HuH-7.5 (cell line): ENCODE results near the gene TRMT11.
"Not testable (repeated sequence)": the region's sequence is repeated elsewhere in the genome, so short reads cannot be mapped to it uniquely, and the experiment has no call there.

Experiments
- DNase-seq: peaks from one replicate; pipeline ENCODE4 v3.0.0; 2011; ENCODE audit warnings: low spot score

TRMT11 gene

DNA sequence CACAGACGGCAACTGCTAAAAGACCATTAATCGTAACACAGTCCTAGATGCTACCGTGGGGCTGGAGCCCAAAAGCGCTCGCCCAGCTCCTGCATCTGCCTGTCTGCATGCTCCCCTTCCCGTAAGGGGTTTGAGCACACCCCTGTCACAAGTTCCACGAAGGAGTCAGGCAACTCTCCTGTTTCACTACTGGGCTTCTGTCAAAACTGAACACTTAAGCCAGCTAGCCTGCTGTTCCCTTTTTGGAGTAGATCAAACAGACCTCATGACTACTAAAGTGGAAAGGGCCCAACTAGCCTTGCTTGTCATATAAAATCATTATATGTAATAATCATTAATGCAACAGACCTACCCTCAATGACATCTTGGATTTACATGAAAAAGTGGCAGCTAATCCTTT, 61.3 kb downstream of the TRMT11 start:
- no peak for DNase-seq

DNA sequence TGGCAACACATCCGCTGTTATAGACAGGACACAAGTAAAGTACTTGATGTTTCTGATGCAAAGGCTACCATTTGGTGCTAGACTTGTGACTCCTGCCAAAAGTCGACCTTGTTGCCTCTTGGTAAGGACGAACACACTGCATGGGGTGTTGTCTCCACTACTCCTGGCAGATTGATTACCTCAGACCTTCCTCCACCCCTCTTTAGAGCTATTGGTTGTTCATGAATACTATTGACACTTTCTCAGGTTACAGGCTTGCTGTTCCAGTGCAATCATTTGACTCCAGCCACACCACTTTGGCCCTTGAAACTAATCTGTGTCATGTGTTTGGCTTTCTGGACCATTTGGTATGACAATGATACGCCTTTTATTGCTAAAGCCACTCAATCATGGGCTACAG, 62.3 kb downstream of the TRMT11 start:
- no peak for DNase-seq

DNA sequence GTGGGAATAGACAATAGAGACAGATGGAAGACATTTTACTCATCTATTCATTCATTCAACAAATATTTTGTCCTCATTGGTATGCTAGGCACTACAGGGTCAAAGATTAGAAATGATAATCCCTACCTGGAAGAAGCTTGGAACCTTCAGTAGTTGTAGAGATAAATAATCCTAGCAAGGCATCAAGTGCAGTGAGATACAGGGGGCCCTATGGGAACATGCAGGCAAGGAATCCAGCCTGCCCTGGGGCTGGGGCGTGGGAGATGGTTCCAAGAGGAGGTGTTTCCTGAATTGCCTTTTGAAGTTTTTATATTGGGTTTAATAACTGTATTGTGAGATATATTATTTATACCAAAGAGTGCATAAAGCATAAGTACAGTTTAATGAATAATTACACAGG, 64.5 kb downstream of the TRMT11 start:
- DNase-seq, result no peak

DNA sequence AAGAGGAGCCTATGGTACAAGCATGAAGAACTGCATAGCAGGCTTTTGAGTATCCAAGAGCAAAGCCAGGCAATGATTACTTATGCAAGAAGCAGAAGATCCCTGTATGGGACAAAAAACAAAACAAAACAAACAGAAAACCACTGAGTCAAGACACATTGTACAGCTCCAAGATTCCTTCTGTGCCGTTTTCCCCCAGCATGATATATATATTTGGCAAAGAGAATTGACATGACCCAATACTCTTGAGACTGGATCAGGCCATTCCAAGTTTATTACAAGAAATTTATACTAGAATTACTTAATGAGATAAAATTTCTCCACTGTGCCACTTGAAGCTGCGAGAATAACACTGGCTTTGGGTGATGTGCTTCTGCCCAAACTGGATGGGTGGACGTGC, 65.5 kb downstream of the TRMT11 start:
- no peak for DNase-seq

DNA sequence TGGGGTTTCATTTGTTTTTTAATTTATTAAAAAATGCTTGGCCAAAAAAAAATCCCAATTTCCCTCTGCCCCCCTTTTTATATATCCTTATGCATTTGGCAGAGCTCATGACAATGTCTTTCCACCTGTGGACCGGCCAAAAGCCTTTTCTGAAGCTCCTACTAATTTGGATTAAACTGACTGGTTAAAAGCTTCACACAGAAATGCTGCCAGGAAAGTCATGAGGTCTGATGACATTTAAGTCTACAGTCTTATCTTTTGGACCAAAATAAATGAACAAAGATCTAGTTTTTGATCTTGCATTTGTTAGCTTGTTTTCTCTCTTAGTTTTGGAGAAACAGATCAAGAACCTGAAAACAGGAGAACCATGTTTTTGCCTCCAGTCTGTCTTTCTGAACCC, 66.1 kb downstream of the TRMT11 start:
- DNase-seq, result no peak

DNA sequence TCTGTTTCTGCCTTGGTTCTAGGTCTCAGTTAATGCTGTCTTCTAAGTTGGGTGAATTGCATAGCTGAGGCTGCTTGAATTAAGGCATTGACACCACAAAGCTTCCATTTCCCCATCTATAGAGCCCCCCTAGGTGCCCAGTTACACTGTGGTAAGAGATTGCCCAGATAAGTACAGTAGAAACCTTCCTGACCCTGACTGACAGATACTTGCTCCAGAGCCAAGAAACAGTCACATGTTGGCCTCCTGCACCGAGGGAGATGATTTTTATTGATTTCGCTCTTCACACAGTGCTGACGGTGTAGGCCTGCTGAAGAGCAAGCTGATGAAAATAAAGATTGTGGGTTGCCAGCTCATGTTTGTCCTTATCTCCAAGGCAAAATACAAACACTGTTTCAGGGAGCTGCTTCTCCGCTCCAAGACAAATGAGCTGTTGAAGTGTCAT, 67.9 kb downstream of the TRMT11 start:
- no peak for DNase-seq

DNA sequence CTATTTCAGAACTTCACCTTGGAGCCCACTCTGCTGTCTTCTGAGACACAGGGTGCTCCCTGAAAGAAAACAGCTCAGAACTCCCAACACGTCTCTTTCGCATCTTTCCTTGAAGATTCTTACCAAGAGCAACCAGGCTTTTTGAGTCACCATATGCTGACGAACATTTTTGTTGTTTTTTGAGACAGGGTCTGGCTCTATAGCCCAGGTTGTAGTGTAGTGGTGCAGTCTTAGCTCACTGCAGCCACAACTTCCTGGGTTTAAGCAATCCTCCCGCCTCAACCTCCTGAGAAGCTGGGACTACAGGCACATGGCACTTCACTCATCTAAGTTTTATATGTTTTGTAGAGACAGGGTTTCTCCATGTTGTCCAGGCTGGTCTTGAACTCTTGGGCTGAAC, 68.5 kb downstream of the TRMT11 start:
- no peak for DNase-seq

DNA sequence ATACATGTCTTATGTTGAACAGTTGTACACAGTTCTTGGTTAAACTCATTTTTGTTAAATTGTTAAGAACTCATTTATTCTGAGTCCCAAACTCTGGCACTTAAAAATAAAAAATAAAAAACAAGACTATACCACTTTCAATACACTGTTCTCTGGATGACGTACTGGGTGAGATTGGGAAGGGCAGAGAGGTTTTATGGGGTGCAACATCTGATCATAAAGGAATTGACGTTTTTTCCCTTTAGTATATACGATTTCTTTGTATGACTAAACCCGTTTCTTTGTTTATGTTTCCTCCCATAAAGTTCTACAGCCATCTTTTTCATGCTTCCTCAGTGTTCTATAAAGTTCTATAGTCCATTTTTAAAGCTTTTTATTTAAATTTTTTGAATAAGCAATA, 69.1 kb downstream of the TRMT11 start:
- DNase-seq, result no peak

DNA sequence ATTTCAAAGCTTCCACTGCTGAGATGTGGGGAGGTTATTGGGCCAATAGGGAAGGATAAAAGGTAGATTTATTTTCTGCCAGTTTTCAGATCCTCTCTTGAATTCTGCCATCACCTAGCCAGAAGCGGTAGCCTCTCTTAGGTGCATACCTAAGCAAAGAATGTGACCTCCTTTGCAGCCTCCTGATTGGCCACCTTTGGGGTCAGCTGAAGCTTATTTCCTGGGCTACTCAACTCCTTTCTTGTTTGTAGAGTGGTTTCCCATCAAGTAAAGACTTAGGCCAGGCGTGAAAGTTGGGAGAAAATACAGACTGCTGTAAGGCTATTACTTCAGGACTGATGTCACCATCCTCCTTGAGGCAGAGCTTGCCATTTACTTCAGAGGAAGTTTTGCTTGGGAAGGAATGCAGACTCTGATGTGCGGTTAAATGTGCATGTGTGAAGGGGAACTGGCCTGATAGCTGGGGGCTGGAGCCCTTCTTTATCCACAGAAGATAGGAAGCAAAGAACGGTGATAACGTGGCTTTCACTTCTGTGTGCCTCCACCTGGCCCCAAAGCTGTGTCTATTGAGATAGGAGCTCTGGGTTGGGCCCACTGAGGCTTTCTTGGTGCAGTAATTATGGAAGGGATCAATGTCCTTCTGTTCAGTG, 70.1 kb downstream of the TRMT11 start:
- DNase-seq, result no peak

DNA sequence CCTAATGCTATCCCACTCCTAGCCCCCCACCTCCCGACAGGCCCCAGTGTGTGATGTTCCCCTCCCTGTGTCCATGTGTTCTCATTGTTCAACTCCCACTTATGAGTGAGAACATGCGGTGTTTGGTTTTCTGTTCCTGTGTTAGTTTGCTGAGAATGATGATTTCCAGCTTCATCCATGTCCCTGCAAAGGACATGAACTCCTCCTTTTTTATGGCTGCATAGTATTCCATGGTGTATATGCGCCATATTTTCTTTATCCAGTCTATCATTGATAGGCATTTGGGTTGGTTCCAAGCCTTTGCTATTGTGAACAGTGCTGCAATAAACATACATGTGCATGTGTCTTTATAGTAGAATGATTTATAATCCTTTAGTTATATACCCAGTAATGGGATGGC, 71.7 kb downstream of the TRMT11 start:
- not testable (repeated sequence) for DNase-seq

DNA sequence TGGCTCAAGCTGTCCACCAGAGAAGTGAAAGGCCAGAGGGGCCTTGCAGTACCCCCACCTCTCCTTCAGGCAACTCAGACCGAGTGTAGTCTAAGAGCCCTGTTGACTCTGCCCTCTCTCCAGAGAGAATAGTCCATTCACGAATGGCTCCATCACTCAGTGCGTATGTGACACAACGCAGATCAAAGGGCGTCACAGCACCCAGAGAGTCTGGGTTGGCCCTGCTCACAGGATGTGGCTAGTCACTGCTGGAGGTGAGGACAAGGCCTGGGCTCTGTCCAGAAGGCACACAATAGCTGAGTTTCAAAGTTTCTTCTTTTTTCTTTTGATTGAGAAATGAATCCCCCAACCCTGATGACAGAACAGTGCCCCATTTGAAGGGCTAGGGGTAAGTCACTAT, 74.1 kb downstream of the TRMT11 start:
- DNase-seq, result no peak

DNA sequence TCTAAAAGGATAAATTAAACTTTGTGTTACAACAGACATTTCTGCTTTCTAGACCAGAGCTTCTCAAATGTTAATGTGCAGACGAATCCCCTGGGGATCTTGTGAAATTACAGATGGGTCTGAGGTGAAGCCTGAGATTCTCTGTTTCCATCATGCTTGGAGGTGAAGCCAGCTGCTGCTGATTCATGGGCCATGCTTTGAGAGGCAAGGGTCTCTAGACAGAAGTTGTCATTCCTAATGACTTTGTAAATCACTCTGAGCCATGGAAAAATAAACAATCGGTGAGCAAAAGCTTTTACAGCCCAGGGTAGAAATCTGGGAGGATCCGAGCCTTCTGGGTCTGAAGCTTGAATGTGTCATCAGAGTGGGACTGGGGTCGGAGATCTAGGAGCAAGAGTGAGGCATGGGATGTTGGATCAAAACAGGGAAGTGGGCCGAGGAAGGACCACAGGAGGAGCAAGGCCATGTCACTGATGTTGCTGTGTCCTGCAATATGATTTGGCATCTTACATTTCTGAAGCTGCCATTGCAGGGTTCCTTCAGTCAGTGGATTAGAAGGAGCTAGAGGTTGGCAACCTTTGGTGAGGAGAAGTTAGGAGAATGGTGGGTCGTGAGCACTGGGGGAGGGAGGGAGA, 77.3 kb downstream of the TRMT11 start:
- no peak for DNase-seq

DNA sequence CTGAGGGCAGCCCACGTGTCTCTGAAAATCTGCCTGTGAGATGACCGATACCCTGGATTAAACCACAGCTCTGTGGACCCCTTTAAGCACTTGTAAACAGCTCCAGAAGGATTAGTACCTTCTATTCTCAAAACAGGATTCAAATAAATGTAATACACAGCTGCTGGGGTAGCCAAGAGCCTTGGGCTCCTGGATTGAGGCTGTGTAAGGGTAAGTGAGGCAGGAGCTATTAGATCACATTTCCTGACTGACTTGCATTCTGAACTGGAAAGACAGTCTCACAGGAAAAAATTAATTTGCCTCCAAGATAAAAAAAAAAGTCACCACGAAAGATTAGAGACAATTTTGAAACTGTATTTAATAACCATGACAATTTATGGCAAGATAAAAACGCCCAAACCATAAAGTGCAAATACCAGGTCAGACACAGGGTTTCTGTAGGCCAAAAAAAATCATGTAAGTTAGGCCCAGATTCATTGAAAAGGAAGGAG, 78.0 kb downstream of the TRMT11 start:
- DNase-seq, result no peak

DNA sequence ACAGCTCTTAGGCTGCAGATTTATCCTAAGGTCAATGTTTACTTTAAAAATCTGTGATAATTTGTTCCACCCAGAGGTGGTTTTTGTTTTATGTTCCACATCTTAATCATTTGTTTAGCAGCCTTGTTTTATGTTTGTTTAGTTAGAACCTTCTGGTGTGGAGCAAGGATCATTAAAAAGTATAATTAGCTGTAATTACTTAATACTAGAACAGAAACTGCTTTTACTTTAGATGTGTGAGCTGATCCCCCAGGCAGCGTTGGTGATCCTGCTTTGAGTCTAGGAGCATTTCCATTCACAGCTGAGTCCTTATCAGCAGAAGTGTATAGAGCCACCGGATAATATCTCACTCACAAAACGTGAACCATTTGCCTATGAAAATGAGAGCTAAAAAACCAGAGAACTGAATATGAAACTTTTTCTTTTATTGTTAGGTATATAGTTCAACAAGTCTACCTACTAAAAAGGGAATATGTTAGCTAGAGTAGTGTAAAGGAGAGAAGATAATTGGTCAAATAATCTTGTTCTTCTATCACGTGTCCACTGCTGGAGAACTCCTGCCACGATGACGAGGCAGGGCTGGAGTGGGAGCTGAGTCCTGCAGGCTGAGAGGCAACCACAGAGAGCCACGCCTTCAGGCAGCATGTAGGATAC, 78.5 kb downstream of the TRMT11 start:
- no peak for DNase-seq

DNA sequence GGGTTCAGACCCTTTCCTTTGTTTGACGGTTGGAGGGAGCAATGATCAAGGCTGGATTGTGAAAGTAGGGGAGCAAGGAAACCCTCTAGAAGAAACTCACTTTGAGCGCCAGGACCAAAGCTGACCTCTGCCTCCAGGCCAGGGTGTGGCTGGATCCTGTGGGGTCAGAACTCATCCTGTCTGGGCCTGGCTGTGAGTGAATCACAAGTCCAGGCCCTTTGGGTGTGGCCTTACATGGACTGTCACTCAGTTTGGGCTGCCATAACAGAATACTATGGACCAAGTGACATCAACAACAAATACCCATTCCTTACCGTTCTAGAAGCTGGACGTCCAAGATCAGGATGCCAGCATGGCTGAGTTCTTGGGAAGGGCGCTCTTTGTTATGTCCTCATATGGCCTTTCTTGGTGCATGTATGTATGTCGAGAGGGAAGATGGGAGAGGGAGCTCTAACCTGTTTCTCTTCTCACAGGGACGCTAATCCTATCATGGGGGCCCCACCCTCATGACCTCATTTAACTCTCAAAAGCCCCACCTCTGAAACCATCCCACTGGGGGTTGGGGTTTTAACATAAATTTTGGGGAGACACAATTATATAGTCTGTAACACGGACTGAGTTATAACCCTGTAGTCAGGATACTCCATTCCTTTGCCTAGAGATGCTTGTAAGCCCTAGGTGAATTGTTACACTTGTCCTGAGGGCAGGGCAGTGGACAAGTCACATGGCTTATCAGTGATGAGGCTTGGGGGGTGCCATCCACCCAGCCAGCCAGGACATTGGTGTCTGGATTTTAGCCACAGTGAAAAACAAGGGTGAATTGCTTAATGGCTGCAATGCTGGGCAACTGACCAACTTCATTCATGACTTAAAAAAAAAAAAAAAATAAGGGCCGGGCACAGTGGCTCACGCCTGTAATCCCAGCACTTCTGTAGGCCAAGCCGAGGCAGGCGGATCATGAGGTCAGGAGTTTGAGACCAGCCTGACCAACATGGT, 80.0 kb downstream of the TRMT11 start:
- DNase-seq, result no peak

DNA sequence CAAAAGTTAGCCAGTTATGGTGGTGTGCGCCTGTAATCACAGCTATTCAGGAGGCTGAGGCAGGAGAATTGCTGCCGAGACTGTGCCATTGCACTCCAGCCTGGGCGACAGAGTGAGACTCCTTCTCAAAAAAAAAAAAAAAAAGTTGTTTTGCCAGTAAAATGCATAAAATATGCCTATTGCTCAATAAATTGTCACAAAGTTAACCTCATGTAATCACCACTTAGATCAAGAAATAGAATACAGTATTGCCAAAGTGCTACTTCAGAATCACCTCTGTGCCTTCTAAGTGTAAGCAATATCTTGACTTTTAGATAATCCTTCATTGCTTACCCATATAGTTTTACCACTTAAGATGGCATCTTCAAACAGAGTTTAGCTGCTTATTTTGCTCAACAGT, 80.7 kb downstream of the TRMT11 start:
- no peak for DNase-seq

DNA sequence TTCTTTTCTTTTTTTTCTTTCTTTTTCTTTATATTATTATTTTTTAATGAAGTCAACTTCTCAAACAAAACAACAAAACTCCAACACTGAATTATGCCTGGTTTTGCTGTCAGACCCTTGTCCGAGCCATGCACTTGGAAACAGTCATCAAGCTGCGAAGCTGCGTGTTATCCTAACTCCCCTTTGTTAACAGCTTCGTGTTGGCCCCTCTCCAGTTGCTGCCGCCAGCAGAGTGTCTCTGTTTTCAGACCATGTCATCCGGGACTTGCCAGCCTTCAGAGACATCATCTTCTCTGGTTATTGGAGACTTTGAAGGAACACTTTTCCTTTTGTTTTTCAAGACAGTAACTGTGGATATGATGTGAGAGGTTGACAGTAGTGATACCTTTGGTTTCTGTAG, 83.1 kb downstream of the TRMT11 start:
- no peak for DNase-seq

DNA sequence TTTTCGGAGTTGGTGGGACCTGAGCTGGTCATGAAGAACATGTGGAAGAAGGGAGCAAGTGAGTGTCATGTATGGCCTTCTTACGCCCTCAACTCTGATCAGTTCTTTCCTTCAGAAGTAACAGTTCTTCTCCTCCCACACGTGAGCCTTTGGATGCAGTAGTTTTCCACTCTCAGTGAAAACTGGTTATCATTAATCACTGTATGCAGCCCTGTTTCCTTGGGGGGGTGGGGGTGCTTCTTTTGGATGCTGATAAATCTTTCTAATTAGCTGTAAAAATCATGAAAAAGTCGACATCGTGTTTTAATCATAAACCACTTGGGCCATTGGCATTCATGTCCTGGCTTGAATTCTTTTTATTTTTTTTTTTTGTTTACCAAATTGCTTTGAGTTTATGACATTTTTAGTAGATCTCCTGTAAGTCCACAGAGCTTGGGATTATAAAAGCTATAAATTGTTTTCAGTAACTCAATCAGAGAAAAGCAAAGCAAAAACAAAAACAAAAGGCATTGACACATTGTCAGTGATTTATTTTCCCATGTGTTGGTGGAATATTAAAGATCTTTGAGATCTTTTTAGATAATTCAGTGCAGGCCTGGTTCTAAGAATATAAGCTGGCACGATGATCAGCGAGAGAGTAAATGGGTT, 84.8 kb downstream of the TRMT11 start:
- DNase-seq, result no peak

DNA sequence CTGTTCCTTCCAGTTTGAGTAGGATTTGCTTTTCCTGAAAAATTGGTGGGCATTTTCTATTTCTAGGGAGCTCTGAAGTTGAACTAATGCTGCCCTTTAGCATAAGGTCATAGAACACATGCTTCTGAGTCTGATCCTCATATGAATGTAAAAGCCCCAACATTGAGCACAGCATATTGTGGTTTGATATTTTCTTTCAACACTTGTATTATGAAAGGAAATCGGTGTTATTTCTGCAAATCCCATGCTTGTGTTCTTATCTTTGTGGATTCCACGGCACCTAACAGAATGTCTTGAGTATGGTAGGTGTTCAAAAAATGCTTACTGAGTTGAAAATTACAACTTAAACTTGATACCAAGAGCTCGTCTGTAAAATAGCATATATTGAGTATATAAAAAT, 85.8 kb downstream of the TRMT11 start:
- DNase-seq, result no peak

DNA sequence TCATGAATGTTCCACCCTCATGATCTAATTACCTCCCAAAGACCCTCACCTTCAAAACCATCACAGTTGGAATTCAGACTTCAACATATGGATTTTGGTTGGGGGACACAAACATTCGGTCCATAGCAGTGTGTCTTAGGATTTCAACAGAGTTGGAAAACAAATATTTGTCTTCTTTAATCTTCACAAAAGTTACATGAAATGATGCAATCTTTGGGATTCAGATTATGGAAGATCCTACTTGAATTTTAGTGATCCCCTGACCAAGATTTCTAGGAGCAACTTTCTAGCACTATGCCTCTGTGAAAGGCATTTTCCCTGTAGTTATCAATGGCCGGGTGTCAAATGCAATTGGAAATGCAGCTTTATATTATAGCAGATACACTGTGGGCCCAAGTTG, 86.5 kb downstream of the TRMT11 start:
- DNase-seq, result no peak

DNA sequence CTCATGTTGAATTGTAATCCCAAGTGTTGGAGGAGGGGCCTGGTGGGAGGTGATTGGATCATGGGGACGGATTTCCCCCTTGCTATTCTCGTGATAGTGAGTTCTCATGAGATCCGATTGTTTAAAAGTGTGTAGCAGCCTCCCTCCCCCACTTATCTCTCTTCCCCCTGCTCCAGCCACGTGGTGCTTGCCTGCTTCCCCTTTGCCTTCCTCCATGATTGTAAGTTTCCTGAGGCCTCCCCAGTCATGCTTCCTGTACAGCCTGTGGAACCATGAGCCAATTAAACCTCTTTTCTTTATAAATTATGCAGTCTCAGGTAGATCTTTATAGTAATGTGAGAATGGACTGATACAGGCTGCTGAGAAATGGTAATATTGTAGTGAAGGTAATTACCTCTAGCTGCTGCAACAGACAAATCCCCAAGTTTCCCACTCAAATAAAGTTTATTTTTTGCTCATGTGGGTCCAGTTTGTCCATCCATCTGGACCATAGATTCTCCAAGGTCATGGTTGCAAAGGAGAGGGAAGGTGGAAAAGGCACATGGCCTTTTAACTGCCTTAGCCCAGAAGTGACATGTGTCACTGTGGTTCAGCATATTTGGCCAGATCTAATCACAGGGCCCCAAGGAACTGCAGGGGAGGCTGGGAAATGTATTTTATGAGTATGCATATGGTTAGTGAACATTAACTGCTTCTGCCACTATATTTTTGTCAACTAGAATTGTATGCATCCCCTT, 89.2 kb downstream of the TRMT11 start:
- no peak for DNase-seq
